Liver (tissue), 9 donors: ENCODE results near the gene KCNA10. TPM values are rescaled to one million over a fixed set of nuclear protein-coding genes. Genes with fewer than 3 reads are reported as not detected.

Experiments used
- DNase-seq: peaks from one replicate; pipeline ENCODE4 v3.0.0-alpha.2; 2017; ENCODE audit warnings: low spot score
- H3K27ac ChIP-seq, 2 donors: one replicate each; pipeline ENCODE4 v1.7.0; 2013; ENCODE audit warnings: inconsistent platforms in 2 of 2, low read length in 2 of 2, control low read depth in 1 of 2, low read depth in 1 of 2, mild to moderate bottlenecking in 1 of 2
- H3K27me3 ChIP-seq, 4 donors: one replicate each; pipeline versions ENCODE4 v1.6.1 to v1.7.0; 2013; ENCODE audit warnings: low read length in 3 of 4, inconsistent platforms in 1 of 4, mild to moderate bottlenecking in 1 of 4, moderate library complexity in 1 of 4; ENCODE audit not compliant: control insufficient read depth in 4 of 4, insufficient read depth in 4 of 4
- H3K36me3 ChIP-seq, 4 donors: one replicate each; pipeline versions ENCODE4 v1.6.1 to v1.7.0; 2013; ENCODE audit warnings: low read length in 3 of 4, mild to moderate bottlenecking in 3 of 4, low read depth in 1 of 4, moderate library complexity in 1 of 4; ENCODE audit not compliant: control insufficient read depth in 4 of 4, insufficient read depth in 3 of 4
- H3K4me1 ChIP-seq, 4 donors: one replicate each; pipeline versions ENCODE4 v1.6.1 to v1.7.0; 2013; ENCODE audit warnings: low read length in 3 of 4, mild to moderate bottlenecking in 3 of 4, moderate library complexity in 1 of 4; ENCODE audit not compliant: control insufficient read depth in 4 of 4, insufficient read depth in 4 of 4
- H3K4me3 ChIP-seq, 3 donors: one replicate each; pipeline versions ENCODE4 v1.6.1 to v1.7.0; 2013; ENCODE audit warnings: low read length in 3 of 3, control low read depth in 1 of 3, low read depth in 1 of 3, mild to moderate bottlenecking in 1 of 3
- H3K9ac ChIP-seq, 2 donors: one replicate each; pipeline ENCODE4 v1.7.0; 2013; ENCODE audit warnings: low read length in 2 of 2, mild to moderate bottlenecking in 2 of 2, moderate library complexity in 2 of 2, control low read depth in 1 of 2, low read depth in 1 of 2
- H3K9me3 ChIP-seq, 4 donors: one replicate each; pipeline versions ENCODE4 v1.6.1 to v1.7.0; 2013; ENCODE audit warnings: low read length in 3 of 4; ENCODE audit not compliant: control insufficient read depth in 4 of 4
- ATF3 ChIP-seq: IDR thresholded peaks from 2 replicates; pipeline ENCODE4 v1.6.1; 2016; ENCODE audit warnings: antibody characterized with exemption
- CTCF ChIP-seq: fragments of 150-350 bp; IDR thresholded peaks from 2 replicates; pipeline ENCODE4 v1.5.1; 2017; ENCODE audit warnings: improper control_type of control experiment, low read depth, low read length; ENCODE audit not compliant: missing input control
- EGR1 ChIP-seq, 2 donors: IDR thresholded peaks; 2 replicates each; pipeline ENCODE4 v1.6.1; 2016 to 2018; ENCODE audit warnings: antibody characterized with exemption in 2 of 2, low read depth in 2 of 2
- FOXA1 ChIP-seq: IDR thresholded peaks from 2 replicates; pipeline ENCODE4 v1.6.1; 2016; ENCODE audit warnings: antibody characterized with exemption
- GABPA ChIP-seq, 2 donors: IDR thresholded peaks in 1 of 2; conservative IDR thresholded peaks in 1 of 2; 2 replicates each; pipeline ENCODE4 v1.6.1; 2016; ENCODE audit warnings: antibody characterized with exemption in 2 of 2, mild to moderate bottlenecking in 1 of 2, moderate library complexity in 1 of 2
- HNF4A ChIP-seq, 2 donors: conservative IDR thresholded peaks; 2 replicates each; pipeline ENCODE4 v1.6.1; 2016; ENCODE audit warnings: antibody characterized with exemption in 2 of 2, mild to moderate bottlenecking in 2 of 2
- HNF4G ChIP-seq: IDR thresholded peaks from 2 replicates; pipeline ENCODE4 v1.6.1; 2016; ENCODE audit warnings: antibody characterized with exemption
- JUND ChIP-seq, 2 donors: IDR thresholded peaks; 2 replicates each; pipeline ENCODE4 v1.6.1; 2016; ENCODE audit warnings: antibody characterized with exemption in 2 of 2
- MAX ChIP-seq: IDR thresholded peaks from 2 replicates; pipeline ENCODE4 v1.6.1; 2016; ENCODE audit warnings: antibody characterized with exemption
- NR2F2 ChIP-seq: IDR thresholded peaks from 2 replicates; pipeline ENCODE4 v1.6.1; 2016; ENCODE audit warnings: antibody characterized with exemption
- REST ChIP-seq: IDR thresholded peaks from 2 replicates; pipeline ENCODE4 v1.6.1; 2016; ENCODE audit warnings: antibody characterized with exemption, mild to moderate bottlenecking
- RXRA ChIP-seq, 2 donors: IDR thresholded peaks; 2 replicates each; pipeline ENCODE4 v1.6.1; 2017 to 2018; ENCODE audit warnings: antibody characterized with exemption in 2 of 2, mild to moderate bottlenecking in 1 of 2
- SP1 ChIP-seq: IDR thresholded peaks from 2 replicates; pipeline ENCODE4 v1.6.1; 2018; ENCODE audit warnings: antibody characterized with exemption, mild to moderate bottlenecking
- TAF1 ChIP-seq: conservative IDR thresholded peaks from 2 replicates; pipeline ENCODE4 v1.6.1; 2016; ENCODE audit warnings: antibody characterized with exemption, mild to moderate bottlenecking
- YY1 ChIP-seq: IDR thresholded peaks from 2 replicates; pipeline ENCODE4 v1.6.1; 2016; ENCODE audit warnings: antibody characterized with exemption, mild to moderate bottlenecking
- ZBTB33 ChIP-seq: IDR thresholded peaks from 2 replicates; pipeline ENCODE4 v1.6.1; 2016; ENCODE audit warnings: antibody characterized with exemption
- WGBS: extraction: QIAGEN DNeasy Blood & Tissue Kit; methylation state at CpG from one replicate; pipeline ENCODE4 v1.1.7; 2013; 5-methylcytosine and 5-hydroxymethylcytosine counted together
- polyA plus RNA-seq, 2 donors: library from polyadenylated mRNA; stranded (reverse) in 1 of 2; unstranded in 1 of 2; fragments of 200-250 nt in 1 of 2; fragments of >200 nt in 1 of 2; fragmentation: Nextera tagmentation in 1 of 2; extraction: Ambion mirVana in 1 of 2; gene quantifications; one replicate each; pipeline versions ENCODE4 v1.2.1 to v1.2.3, GENCODE V29; 2013 to 2015
- total RNA-seq, 2 donors: library from RNA; depleted of rRNA; stranded (reverse); fragments of >200 nt; gene quantifications; one replicate each; pipeline ENCODE4 v1.2.3, GENCODE V29; 2014
- donor health status: healthy.
- donor health status: healthy.
- donor health status: healthy.
- donor health status: healthy.
- donor health status: healthy.

The KCNA10 gene
- total and polyA plus RNA-seq, 4 donors = not detected

GRCh38 chr1:110488867-110489266 lies 30.1 kb downstream of the KCNA10 start:
- Histone ChIP-seq H3K9me3 (no peaks in the 10 kb centered on the region), H3K36me3 (no peaks in the 10 kb centered on the region), H3K27ac (no peak overlapping the region), H3K4me3 (no peak overlapping the region), H3K27me3 (no peaks in the 10 kb centered on the region), H3K4me1 (no peaks in the 10 kb centered on the region), H3K9ac (no peak overlapping the region)
- DNase-seq = no peak
- WGBS = 65% methylated on average over 3 of the region's 3 CpGs
- TF ChIP-seq HNF4G (no peak), FOXA1 (no peak), YY1 (no peak), NR2F2 (no peak), REST (no peak), GABPA (IDR thresholded peaks at IDR 0.05 in 1 of 2, conservative IDR thresholded peaks at IDR 0.05 in 1 of 2) (no peak), SP1 (no peak), CTCF (no peak), ZBTB33 (no peak), HNF4A (conservative IDR thresholded peaks at IDR 0.05) (no peak), RXRA (IDR thresholded peaks at IDR 0.05) (no peak), JUND (IDR thresholded peaks at IDR 0.05) (no peak)

DNA sequence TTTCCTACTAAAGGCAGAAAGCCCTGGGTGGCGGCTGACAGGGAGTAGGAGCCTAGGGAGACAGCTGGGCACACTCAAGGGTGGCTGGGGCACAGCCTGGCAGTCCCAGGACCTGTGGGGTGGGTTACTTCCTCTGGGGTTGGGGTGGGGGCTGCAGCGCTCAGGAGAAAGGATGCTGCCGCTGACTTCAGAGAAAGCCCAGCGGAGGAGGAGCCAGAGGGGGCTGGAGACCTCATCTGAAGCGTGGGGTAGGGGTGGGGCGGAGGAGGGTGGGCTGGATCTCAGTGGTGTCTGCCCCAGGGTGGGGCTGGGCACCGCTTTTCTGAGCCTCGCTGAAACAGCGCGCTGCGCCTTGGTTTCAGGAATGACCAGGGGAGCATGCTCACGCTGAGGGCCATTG lies 30.8 kb downstream of the KCNA10 start:
- Histone ChIP-seq H3K27me3 (no peaks in the 10 kb centered on the region), H3K9ac (no peak overlapping the region), H3K27ac (no peak overlapping the region), H3K36me3 (no peaks in the 10 kb centered on the region), H3K9me3 (no peaks in the 10 kb centered on the region), H3K4me1 (no peaks in the 10 kb centered on the region), H3K4me3 (no peak overlapping the region)
- TF ChIP-seq YY1 (no peak), ATF3 (no peak), ZBTB33 (no peak), SP1 (no peak), NR2F2 (no peak), TAF1 (no peak), EGR1 (IDR thresholded peaks at IDR 0.05; ENCODE audit: low read depth in 2 of 2) (no peak), FOXA1 (no peak), MAX (no peak), RXRA (IDR thresholded peaks at IDR 0.05) (no peak)
- DNase-seq = no peak
- 78% methylated on average over 12 of the region's 12 CpGs for WGBS
